Right lobe of liver (tissue), 6 donors: Measurements from ENCODE around the gene ODC1. TPM values are rescaled to one million over a fixed set of nuclear protein-coding genes. Genes with fewer than 3 reads are reported as not detected.

Experiments
- ATAC-seq, 4 donors: fragments of 200-7000 bp; cut with Tn5 transposase; one replicate each; pipeline ENCODE4 v1.9.1; 2020; ENCODE audit warnings: mild to moderate bottlenecking in 4 of 4, moderate library complexity in 4 of 4
- DNase-seq, 3 donors: peaks; one replicate each; pipeline ENCODE4 v3.0.0-alpha.2; 2020
- H3K27ac ChIP-seq, 3 donors: fragments of 200-600 bp; one replicate each; pipeline ENCODE4 v1.8.0; 2022
- H3K27me3 ChIP-seq, 2 donors: fragments of 200-600 bp; one replicate each; pipeline ENCODE4 v1.8.0; 2022
- H3K36me3 ChIP-seq, 4 donors: fragments of 200-600 bp; sonication (generic) in 1 of 4; one replicate each; pipeline versions ENCODE4 v1.5.1 to v1.8.0; 2017 to 2022; ENCODE audit warnings: control low read depth in 1 of 4
- H3K4me1 ChIP-seq, 4 donors: fragments of 200-600 bp; sonication (generic) in 1 of 4; one replicate each; pipeline versions ENCODE4 v1.5.1 to v1.8.0; 2017 to 2022; ENCODE audit warnings: control low read depth in 1 of 4
- H3K4me3 ChIP-seq, 3 donors: fragments of 200-600 bp; one replicate each; pipeline ENCODE4 v1.8.0; 2022
- H3K9me3 ChIP-seq, 4 donors: fragments of 200-600 bp; sonication (generic) in 1 of 4; one replicate each; pipeline versions ENCODE4 v1.5.1 to v1.8.0; 2017 to 2022; ENCODE audit warnings: control low read depth in 1 of 4
- POLR2A ChIP-seq: fragments of 450-650 bp; IDR thresholded peaks from one replicate; pipeline ENCODE4 v1.6.1; 2017; ENCODE audit warnings: antibody characterized with exemption, mild to moderate bottlenecking
- WGBS: methylation state at CpG from one replicate; pipeline ENCODE4 v1.1.6; 2018; ENCODE audit warnings: low coverage, low lambda C conversion rate; ENCODE audit not compliant: insufficient coverage; ENCODE audit errors: missing lambda C conversion rate; 5-methylcytosine and 5-hydroxymethylcytosine counted together
- intact Hi-C, 2 donors: fragments of 100-400 bp; cut with DNase I; formaldehyde crosslinking; loops; one replicate each; pipeline versions ENCODE4 v1.11.2 to v1.14.1; 2022
- total RNA-seq, 6 experiments: library from RNA; depleted of rRNA in 2 of 6; stranded (reverse); fragments of >200 nt in 2 of 6; fragmentation: NEBNext Ultra II Directional in 3 of 6; extraction: Animal tissue kit (Norgen Biotek cat#: 25700) in 3 of 6; gene quantifications; one replicate each; pipeline versions ENCODE4 v1.1.0 to v1.2.4, GENCODE V29; 2016 to 2023
- TF ChIP-seq, protein P1 (sequence below), 4 donors: fragments of 200-600 bp in 3 of 4; fragments of 450-650 bp in 1 of 4; IDR thresholded peaks; one replicate each; pipeline versions ENCODE4 v1.5.1 to v1.8.0; 2016 to 2022; ENCODE audit warnings: antibody characterized with exemption in 4 of 4, mild to moderate bottlenecking in 2 of 4
- donor health status: DM: no; HTN: yes; CAD: no.
- donor health status: DM: no; HTN: no; CAD: no.
- donor health status: DM: no; HTN: no; CAD: no.
- donor health status: DM: no; HTN: yes; CAD: no.
- donor health status: DM: no; HTN: yes; CAD: no.

The ODC1 gene
- total RNA-seq, 6 experiments from 2014 or later = 14.4 to 197 (median 28.6) TPM

DNA sequence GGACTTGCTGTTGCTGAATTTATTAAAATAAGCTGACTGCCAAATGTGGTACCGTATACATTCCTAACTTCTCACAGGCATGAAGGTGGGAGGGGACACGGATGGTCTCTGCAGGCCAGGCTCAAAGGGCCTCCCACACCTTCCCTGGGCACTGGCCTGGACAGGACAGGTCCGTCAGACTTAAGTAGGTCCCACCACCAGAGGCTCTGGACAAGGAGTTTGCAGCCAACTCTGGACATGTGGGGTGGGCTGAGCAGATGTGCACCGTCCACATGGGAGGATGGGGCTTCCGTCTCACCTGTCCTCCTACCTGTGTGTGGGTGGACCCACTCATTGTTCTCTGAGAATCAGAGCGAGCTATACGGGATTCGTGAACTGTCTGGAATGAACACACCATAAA is 8.2 kb downstream of the ODC1 start:
- no peaks in the 10 kb centered on the region for H3K4me1 ChIP-seq
- WGBS = 99% methylated on average over 7 of the region's 8 CpGs
- H3K27me3 ChIP-seq = no peaks in the 10 kb centered on the region
- no peak overlapping the region for H3K27ac ChIP-seq
- peaks cover 0 to 55% (median 23%) of the 10 kb centered on the region in 4 donors for H3K36me3 ChIP-seq
- H3K9me3 ChIP-seq = no peaks in the 10 kb centered on the region
- no peak for TF ChIP-seq POLR2A
- TF ChIP-seq, protein P1, sequence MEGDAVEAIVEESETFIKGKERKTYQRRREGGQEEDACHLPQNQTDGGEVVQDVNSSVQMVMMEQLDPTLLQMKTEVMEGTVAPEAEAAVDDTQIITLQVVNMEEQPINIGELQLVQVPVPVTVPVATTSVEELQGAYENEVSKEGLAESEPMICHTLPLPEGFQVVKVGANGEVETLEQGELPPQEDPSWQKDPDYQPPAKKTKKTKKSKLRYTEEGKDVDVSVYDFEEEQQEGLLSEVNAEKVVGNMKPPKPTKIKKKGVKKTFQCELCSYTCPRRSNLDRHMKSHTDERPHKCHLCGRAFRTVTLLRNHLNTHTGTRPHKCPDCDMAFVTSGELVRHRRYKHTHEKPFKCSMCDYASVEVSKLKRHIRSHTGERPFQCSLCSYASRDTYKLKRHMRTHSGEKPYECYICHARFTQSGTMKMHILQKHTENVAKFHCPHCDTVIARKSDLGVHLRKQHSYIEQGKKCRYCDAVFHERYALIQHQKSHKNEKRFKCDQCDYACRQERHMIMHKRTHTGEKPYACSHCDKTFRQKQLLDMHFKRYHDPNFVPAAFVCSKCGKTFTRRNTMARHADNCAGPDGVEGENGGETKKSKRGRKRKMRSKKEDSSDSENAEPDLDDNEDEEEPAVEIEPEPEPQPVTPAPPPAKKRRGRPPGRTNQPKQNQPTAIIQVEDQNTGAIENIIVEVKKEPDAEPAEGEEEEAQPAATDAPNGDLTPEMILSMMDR (IDR thresholded peaks at IDR 0.05) = no peak
- ATAC-seq (no peak), DNase-seq (no peak)
- no peak overlapping the region for H3K4me3 ChIP-seq
- intact Hi-C loops = loop anchor here (5.0 to 10.0 kb wide), 4 partner anchors 225 to 388 kb away; partner anchors contain the start of gene RRM2 (in 2 of the 2)

DNA sequence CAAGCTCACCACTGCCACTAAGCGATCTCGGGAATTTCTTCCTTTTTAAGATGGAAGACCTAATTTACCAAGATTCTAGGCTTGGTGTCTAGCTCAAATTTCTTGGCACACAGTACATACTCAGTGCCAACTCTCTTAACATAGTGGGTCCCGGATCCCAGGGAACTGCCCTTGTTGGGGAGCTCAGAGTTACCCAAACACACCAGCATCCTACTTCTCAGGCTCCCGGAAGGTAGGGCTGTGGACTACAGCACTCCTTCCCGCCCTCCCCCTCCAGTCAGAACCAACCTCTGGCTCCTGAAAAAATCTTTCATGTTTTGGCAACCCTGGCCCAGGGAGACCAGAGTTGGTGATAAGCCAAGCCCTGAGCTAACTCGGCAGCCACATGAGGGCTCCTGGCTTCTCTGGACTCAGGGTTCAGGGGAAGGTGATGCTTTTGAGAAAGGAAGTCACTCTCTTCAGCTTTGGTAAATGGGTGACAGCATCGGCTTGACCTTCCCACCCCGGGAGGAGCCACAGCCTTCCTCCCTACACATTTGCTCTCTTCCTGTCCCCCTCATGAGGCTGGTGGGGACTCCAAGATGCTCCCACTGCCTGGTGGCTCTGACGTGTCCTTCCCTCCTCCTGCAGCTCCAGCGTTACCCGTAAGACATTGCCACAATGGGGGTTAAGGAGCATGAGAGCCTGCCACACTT is 8.8 kb downstream of the ODC1 start:
- DNase-seq = no peak
- WGBS = 73% methylated on average over 7 of the region's 11 CpGs
- TF ChIP-seq POLR2A = no peak
- TF ChIP-seq, protein P1 (IDR thresholded peaks at IDR 0.05) = no peak
- Histone ChIP-seq H3K4me1 (no peaks in the 10 kb centered on the region), H3K4me3 (no peak overlapping the region), H3K27me3 (no peaks in the 10 kb centered on the region), H3K27ac (no peak overlapping the region), H3K9me3 (no peaks in the 10 kb centered on the region), H3K36me3 (peaks cover 0 to 49% (median 23%) of the 10 kb centered on the region in 4 donors)
- peak; percentile 60 to 80 (median 64) for ATAC-seq
- intact Hi-C loops = loop anchor here (5.0 to 10.0 kb wide), 4 partner anchors 225 to 387 kb away; partner anchors contain the start of gene RRM2 (in 2 of the 2)

DNA sequence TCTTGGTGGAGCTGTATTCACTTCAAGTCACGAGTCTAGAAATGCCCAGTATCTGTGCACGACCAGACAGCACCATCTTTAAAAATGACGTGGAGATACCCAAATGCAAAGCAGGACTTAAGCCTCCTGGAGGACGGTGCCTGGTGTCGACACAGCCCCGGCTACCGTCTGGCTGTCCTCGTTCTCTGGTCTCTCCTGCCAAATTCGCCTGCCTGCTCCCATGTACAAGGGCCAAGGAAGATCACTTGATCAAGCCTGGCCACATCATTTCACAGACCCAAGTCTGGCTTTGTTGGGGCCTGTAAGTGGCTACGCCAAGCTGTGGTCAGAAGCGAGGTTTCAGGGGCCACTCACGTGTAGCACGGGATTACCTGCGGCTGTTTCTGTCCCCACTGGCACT is 9.4 kb downstream of the ODC1 start:
- peaks cover 0 to 42% (median 20%) of the 10 kb centered on the region in 4 donors for H3K36me3 ChIP-seq
- no peaks in the 10 kb centered on the region for H3K9me3 ChIP-seq
- 90% methylated on average over 2 of the region's 14 CpGs for WGBS
- intact Hi-C loops = loop anchor here (5.0 to 10.0 kb wide), 4 partner anchors 226 to 386 kb away; partner anchors contain the start of gene RRM2 (in 2 of the 2)
- no peaks in the 10 kb centered on the region for H3K4me1 ChIP-seq
- ATAC-seq = peak in 2 of 4 donors; percentile 5
- TF ChIP-seq, protein P1 (IDR thresholded peaks at IDR 0.05) = no peak
- no peak for TF ChIP-seq POLR2A
- DNase-seq = no peak
- H3K27ac ChIP-seq = no peak overlapping the region
- no peaks in the 10 kb centered on the region for H3K27me3 ChIP-seq
- H3K4me3 ChIP-seq = no peak overlapping the region

DNA sequence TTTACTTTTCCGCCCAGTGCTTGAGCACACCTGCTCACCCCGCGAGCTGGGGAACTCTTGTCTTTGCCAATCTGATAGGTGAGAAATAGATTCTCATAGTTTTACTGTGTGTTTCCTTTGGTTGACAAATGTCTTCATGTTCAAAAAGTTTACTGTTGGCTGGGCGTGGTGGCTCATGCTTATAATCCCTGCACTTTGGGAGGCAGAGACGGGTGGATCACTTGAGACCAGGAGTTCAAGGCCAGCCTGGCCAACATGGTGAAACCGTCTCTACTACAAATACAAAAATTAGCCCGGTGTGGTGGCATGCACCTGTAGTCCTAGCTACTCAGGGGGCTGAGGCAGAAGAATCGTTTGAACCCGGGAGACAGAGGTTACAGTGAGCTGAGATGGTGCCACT is 10.3 kb downstream of the ODC1 start:
- intact Hi-C loops = loop anchor here (5.0 to 10.0 kb wide), 4 partner anchors 227 to 386 kb away; partner anchors contain the start of gene RRM2 (in 2 of the 2)
- 46% methylated on average over 7 of the region's 9 CpGs for WGBS
- H3K36me3 ChIP-seq = peaks cover 0 to 33% (median 16%) of the 10 kb centered on the region in 4 donors
- no peaks in the 10 kb centered on the region for H3K9me3 ChIP-seq
- ATAC-seq = no peak
- no peak overlapping the region for H3K4me3 ChIP-seq
- H3K27me3 ChIP-seq = no peaks in the 10 kb centered on the region
- H3K4me1 ChIP-seq = no peaks in the 10 kb centered on the region
- TF ChIP-seq, protein P1 (IDR thresholded peaks at IDR 0.05) = no peak
- no peak for TF ChIP-seq POLR2A
- no peak for DNase-seq
- no peak overlapping the region for H3K27ac ChIP-seq
